ENCODE results near the gene LDLRAD3. TPM values are rescaled to one million over a fixed set of nuclear protein-coding genes. Genes with fewer than 3 reads are reported as not detected.

Gene LDLRAD3
- total RNA-seq, 1 donor, result 3.9 TPM

GRCh38 chr11:36060926-36061325 is 117.1 kb downstream of the LDLRAD3 start:
- no peak for DNase-seq (ENCODE audit: low read depth)
- TF ChIP-seq CTCF (IDR thresholded peaks at IDR 0.05; ENCODE audit: insufficient read depth, low read depth, low read length), result no peak
- H3K4me3 ChIP-seq (ENCODE audit: low read depth, low read length), result no peak overlapping the region

- no peak for DNase-seq (ENCODE audit: low read depth)
- H3K4me3 ChIP-seq (ENCODE audit: low read depth, low read length), result no peak overlapping the region
- no peak for TF ChIP-seq CTCF (IDR thresholded peaks at IDR 0.05; ENCODE audit: insufficient read depth, low read depth, low read length)
Measured at GRCh38 chr11:36061471-36061870, 117.6 kb downstream of the LDLRAD3 start.

GRCh38 chr11:36062796-36063365 is 119.0 kb downstream of the LDLRAD3 start:
- no peak for TF ChIP-seq CTCF (IDR thresholded peaks at IDR 0.05; ENCODE audit: insufficient read depth, low read depth, low read length)
- peak; percentile 84 for DNase-seq (ENCODE audit: low read depth)
- H3K4me3 ChIP-seq (ENCODE audit: low read depth, low read length), result no peak overlapping the region

- H3K4me3 ChIP-seq (ENCODE audit: low read depth, low read length), result no peak overlapping the region
- peak; percentile 79 for DNase-seq (ENCODE audit: low read depth)
- no peak for TF ChIP-seq CTCF (IDR thresholded peaks at IDR 0.05; ENCODE audit: insufficient read depth, low read depth, low read length)
Measured at GRCh38 chr11:36065436-36065835, 121.6 kb downstream of the LDLRAD3 start.

- DNase-seq (ENCODE audit: low read depth), result no peak
- TF ChIP-seq CTCF (IDR thresholded peaks at IDR 0.05; ENCODE audit: insufficient read depth, low read depth, low read length), result no peak
- H3K4me3 ChIP-seq (ENCODE audit: low read depth, low read length), result no peak overlapping the region
Measured at GRCh38 chr11:36066891-36067290, 123.0 kb downstream of the LDLRAD3 start.

GRCh38 chr11:36069576-36070212 is 125.8 kb downstream of the LDLRAD3 start:
- no peak for DNase-seq (ENCODE audit: low read depth)
- H3K4me3 ChIP-seq (ENCODE audit: low read depth, low read length), result no peak overlapping the region
- TF ChIP-seq CTCF (IDR thresholded peaks at IDR 0.05; ENCODE audit: insufficient read depth, low read depth, low read length), result no peak

Measured in fibroblast of villous mesenchyme (primary cell).